ENCODE data around the gene FOXP4. TPM values are rescaled to one million over a fixed set of nuclear protein-coding genes. Genes with fewer than 3 reads are reported as not detected.

FOXP4 gene
- total RNA-seq, 1 donor from 2014 or later: 40.7 TPM

DNA sequence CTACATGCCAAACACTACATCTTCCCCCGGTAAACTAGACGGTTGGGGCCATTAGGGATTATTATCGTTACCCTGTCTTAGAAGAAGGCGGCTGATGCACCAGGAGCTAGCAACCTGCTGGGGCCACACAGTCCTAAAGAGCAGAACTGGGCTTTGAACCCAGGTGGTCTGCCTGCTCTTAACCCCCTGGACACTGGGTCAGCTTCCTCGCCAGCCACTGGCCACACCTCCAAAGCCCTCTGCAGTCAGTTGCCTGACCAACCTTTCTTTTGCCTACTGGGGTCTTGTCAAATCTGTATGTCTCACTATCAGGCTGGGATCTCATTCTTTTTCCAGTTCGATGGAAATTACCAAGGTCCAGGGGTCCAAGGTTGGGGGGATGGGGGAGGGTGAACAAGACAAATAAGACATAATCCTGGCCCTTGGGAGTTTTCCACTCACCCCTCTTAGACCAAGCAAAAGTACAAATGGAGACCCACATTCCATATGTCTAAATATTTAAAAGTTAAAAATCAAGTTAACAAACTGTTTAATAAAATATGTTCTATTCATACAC, 34.0 kb upstream of the FOXP4 start:
- CTCF ChIA-PET: interaction anchor here (0.7 kb wide), 1 partner anchor 193 kb away, joined by 3 read pairs; no protein-coding TSS in a partner anchor
- no peak overlapping the region for H3K27ac Mint-ChIP-seq
- H3K9me3 Mint-ChIP-seq: no peaks in the 10 kb centered on the region
- peaks cover 2% of the 10 kb centered on the region for H3K4me1 Mint-ChIP-seq
- no peaks in the 10 kb centered on the region for H3K36me3 Mint-ChIP-seq (ENCODE audit: low read depth)
- intact Hi-C loops (cut with micrococcal nuclease): no loop called here
- no peaks in the 10 kb centered on the region for H3K27me3 Mint-ChIP-seq
- POLR2A ChIA-PET: no interaction called here
- no peak overlapping the region for H3K4me3 Mint-ChIP-seq
- ATAC-seq (ENCODE audit: low read depth): no peak
- TF ChIP-seq, protein P1, sequence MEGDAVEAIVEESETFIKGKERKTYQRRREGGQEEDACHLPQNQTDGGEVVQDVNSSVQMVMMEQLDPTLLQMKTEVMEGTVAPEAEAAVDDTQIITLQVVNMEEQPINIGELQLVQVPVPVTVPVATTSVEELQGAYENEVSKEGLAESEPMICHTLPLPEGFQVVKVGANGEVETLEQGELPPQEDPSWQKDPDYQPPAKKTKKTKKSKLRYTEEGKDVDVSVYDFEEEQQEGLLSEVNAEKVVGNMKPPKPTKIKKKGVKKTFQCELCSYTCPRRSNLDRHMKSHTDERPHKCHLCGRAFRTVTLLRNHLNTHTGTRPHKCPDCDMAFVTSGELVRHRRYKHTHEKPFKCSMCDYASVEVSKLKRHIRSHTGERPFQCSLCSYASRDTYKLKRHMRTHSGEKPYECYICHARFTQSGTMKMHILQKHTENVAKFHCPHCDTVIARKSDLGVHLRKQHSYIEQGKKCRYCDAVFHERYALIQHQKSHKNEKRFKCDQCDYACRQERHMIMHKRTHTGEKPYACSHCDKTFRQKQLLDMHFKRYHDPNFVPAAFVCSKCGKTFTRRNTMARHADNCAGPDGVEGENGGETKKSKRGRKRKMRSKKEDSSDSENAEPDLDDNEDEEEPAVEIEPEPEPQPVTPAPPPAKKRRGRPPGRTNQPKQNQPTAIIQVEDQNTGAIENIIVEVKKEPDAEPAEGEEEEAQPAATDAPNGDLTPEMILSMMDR (IDR thresholded peaks at IDR 0.05): no peak
- DNase-seq: no peak

DNA sequence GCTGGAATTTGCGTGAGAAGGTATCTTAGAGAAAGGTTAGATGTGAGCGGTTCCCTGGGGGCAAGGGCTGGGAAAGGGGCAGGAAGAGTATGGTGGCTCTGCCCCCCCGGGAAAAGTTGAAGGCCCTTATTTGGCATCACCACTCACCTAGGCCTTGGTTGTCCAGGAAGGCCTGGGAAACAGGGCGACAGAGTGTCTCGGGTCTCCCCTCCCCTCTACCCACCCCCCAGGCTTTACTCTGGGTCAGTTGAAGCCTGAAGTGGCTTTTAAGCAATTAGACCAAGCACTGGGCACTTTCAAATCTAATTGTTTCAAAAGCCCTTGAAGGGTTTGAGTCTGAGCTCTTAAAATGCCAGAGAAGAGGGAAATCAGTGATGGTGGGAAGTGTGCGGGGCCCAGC, 30.2 kb upstream of the FOXP4 start:
- no peak for ATAC-seq (ENCODE audit: low read depth)

DNA sequence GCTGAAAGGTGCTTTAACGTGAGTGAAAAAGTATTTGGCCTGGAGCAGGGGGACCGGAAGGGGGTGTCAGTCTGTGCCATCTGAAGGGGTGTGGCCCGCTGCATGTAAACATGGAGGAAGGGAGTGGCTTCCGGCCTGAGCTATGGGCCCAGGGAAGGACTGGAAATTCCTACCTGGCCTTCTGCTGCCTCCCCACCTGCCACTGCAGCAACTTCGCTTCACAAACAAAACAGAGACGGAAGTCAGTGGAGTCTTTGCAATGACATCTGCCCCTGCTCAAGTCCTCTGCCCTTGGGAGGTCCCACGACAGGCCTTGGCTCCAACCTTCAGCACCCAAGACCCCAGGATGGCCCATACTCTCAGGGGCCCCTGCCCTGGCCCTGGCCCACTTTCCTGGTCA, 28.1 kb upstream of the FOXP4 start:
- Mint-ChIP-seq H3K4me3 (no peak overlapping the region), H3K4me1 (no peaks in the 10 kb centered on the region), H3K36me3 (ENCODE audit: low read depth) (no peaks in the 10 kb centered on the region), H3K27ac (no peak overlapping the region), H3K9me3 (no peaks in the 10 kb centered on the region), H3K27me3 (peaks cover 6% of the 10 kb centered on the region)
- CTCF ChIA-PET: interaction anchor here (1.3 kb wide), 1 partner anchor 93 kb away, joined by 5 read pairs; no protein-coding TSS in a partner anchor
- TF ChIP-seq, protein P1 (IDR thresholded peaks at IDR 0.05): no peak
- intact Hi-C loops (cut with micrococcal nuclease): no loop called here
- DNase-seq: no peak
- POLR2A ChIA-PET: no interaction called here
- ATAC-seq (ENCODE audit: low read depth): no peak

More for the DNA sequence above, 30.2 kb upstream of the FOXP4 start:
- no peaks in the 10 kb centered on the region for H3K4me1 Mint-ChIP-seq
- no peak overlapping the region for H3K4me3 Mint-ChIP-seq
- H3K27me3 Mint-ChIP-seq: no peaks in the 10 kb centered on the region
- TF ChIP-seq, protein P1 (IDR thresholded peaks at IDR 0.05): no peak
- no peak overlapping the region for H3K27ac Mint-ChIP-seq
- ChIA-PET POLR2A (no interaction called here), CTCF (no interaction called here)
- H3K36me3 Mint-ChIP-seq (ENCODE audit: low read depth): no peaks in the 10 kb centered on the region
- intact Hi-C loops (cut with micrococcal nuclease): no loop called here
- no peak for DNase-seq
- H3K9me3 Mint-ChIP-seq: no peaks in the 10 kb centered on the region

DNA sequence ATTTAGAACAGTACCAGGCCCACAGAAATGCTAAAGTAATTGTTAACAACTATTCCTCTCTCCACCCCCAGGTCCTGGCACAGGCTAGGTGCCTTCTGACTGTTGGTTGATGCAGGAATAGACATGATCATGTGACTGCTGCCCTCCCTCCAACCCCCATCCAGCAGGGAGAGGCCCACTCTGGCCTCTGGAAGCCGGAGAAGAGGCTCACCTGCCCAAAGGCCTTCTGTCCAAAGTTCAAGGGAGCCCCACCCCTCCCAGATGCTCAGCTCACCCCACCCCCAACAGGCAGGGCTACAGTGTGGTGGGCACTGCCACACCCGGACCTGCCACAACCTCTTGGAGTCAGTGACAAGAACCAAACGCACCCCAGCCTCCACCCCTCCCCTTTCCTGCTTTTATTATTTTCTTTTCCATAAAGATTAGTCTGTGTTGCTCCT, 26.9 kb upstream of the FOXP4 start:
- H3K27ac Mint-ChIP-seq: no peak overlapping the region
- DNase-seq (no peak), ATAC-seq (ENCODE audit: low read depth) (no peak)
- H3K4me3 Mint-ChIP-seq: no peak overlapping the region
- H3K9me3 Mint-ChIP-seq: no peaks in the 10 kb centered on the region
- ChIA-PET CTCF (no interaction called here), POLR2A (no interaction called here)
- no peaks in the 10 kb centered on the region for H3K4me1 Mint-ChIP-seq
- TF ChIP-seq, protein P1 (IDR thresholded peaks at IDR 0.05): no peak
- no peaks in the 10 kb centered on the region for H3K36me3 Mint-ChIP-seq (ENCODE audit: low read depth)
- peaks cover 6% of the 10 kb centered on the region for H3K27me3 Mint-ChIP-seq
- intact Hi-C loops (cut with micrococcal nuclease): no loop called here

DNA sequence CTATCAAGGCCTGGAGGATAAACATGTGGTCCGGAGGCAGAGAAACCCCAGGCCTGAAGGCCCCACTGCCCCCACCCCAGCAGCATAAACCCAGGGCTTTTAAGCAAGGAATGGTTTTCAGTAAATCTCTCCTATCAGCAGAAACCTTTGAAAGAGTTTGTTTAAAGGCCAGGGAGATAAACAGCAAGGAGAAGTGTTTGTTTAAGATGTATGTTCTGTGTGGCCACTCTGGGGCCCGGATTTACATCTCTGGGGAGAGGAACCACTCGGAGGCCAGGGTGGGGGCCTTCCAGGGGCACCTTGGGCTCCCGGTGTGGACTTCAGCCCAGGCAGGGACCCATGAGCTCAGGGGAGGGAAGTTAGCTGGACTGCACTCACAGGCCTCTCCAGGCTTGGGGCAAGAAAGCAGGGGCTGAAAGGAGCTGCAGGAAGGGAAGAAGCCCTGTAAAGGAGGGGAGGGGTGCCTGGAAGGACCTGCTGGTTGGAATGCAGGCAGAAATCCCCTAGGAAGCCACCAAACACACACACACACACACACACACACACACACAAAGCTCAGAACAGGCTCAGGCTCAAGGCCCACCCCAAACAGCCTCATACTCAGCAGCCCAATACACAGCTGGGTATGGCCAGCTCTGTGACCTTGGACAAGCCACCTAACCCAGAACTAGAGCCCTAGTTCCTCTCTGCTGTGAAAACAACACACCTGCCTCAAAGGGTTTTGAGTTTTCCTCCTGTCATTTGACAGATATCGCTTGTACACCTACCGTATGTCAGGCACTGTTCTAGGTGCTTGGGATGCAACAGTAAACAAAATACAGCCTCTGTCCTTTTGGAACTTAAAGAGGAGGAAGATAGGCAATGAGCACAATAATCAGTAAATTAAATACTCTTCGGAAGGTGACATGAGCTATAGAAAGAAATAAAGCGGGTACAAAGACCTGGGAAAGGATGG, 26.2 kb upstream of the FOXP4 start:
- Mint-ChIP-seq H3K36me3 (ENCODE audit: low read depth) (no peaks in the 10 kb centered on the region), H3K27me3 (peaks cover 9% of the 10 kb centered on the region), H3K4me3 (no peak overlapping the region), H3K4me1 (no peaks in the 10 kb centered on the region), H3K9me3 (no peaks in the 10 kb centered on the region), H3K27ac (no peak overlapping the region)
- ATAC-seq (ENCODE audit: low read depth) (no peak), DNase-seq (no peak)
- POLR2A ChIA-PET: interaction anchor here (0.5 to 1.0 kb wide), 3 partner anchors 10 to 162 kb away, joined by 3 read pairs; no protein-coding TSS in a partner anchor
- CTCF ChIA-PET: no interaction called here
- TF ChIP-seq, protein P1 (IDR thresholded peaks at IDR 0.05): no peak
- intact Hi-C loops (cut with micrococcal nuclease): no loop called here

Data from activated B cell treated with CpG ODN at 0.5 μM for 24 hours (primary cell).